ENCODE results near the gene LAMA5.

Gene LAMA5

GRCh38 chr20:62299666-62300236, 67.4 kb downstream of the LAMA5 start:
- no peak for DNase-seq

DNA sequence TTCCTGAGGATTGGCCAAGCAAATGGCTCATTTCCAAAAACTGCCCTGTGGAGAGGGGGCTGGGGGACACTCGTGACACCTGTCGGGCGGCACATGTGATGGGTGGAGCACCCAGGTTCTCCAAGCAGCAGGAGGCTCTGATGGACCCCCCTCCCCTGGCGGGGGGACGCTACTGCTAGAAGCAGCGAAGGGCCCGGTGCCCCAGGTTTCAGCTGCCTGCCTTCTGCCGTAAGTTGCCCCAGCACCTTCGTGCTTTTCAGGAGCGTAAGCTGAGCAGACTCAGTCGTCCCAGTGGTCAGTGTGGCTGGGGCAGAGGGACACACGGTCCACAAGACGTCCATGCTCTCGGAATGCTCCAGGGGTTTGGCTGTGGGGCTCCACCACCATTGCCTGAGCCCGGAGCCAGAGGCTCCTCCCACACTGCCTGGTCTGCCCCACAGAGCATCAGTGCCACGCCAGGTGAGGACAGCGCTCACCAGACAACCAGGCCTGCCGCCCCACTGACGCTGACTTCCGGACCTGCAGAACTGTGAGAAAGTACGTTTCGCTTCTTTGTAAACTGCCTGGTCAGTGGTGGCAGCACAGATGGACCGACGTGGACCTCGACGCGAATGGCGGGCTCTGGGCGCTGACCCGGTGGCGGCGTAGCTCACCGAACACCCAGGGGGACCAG, 68.4 kb downstream of the LAMA5 start:
- DNase-seq = no peak

- DNase-seq = no peak
These were observed 69.5 kb downstream of the LAMA5 start for GRCh38 chr20:62297449-62298227.

- no peak for DNase-seq
These were observed 70.2 kb downstream of the LAMA5 start for GRCh38 chr20:62296724-62297448.

GRCh38 chr20:62294516-62294915, 72.6 kb downstream of the LAMA5 start:
- no peak for DNase-seq

- DNase-seq = no peak
These were observed 73.2 kb downstream of the LAMA5 start for GRCh38 chr20:62293946-62294345.

DNA sequence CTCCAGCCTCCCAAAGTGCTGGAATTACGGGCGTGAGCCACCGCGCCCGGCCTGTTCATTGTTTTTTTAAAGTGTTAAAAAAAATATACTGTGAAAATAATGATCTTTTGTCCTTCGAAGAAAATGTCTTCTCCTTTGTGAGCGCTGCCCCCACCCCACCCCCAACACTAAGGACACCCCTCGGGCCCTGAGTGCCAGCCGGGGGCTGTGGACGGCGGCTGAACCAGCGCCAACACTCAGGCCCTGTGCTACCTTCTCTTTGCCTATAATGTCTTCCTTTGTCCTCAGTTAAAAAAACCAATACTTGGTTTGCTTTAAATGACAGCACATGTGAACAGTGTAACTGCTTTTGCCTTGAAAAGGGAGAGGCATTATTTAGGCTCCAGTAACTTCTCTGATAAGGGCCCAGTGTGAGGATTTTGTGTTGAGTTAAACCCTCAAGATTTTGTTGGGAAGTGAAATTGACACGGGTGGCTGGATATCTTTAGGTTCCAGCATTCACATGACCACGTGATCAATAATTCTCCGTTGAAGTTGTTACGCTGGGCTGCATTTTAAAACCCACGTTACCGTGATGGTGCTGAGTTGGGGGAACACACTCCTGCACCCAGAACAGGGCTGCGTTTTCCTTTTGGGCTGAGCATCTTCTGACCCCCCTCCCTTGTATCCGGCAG, 73.9 kb downstream of the LAMA5 start:
- DNase-seq = no peak

DNA sequence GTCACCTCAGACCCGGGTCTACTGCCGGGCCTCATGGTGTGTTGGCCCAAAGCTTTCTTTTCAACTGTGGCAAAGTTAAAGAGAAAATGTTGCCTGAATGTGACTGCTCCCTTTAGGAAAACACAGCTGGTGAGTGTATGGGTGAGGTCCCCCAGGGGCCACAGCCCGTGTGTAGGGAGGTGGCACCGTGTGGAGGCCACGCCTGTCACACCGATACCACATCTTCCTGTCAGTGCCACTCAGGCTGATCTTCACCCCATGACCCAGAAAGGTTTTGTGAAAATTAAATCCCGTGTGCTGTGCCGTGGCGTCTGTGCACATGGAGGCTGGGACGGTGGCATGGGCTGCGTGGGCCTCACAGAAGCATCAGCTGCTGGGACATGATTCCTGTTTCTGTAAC, 75.0 kb downstream of the LAMA5 start:
- no peak for DNase-seq

- no peak for DNase-seq
These were observed 75.7 kb downstream of the LAMA5 start for GRCh38 chr20:62291251-62292066.

DNA sequence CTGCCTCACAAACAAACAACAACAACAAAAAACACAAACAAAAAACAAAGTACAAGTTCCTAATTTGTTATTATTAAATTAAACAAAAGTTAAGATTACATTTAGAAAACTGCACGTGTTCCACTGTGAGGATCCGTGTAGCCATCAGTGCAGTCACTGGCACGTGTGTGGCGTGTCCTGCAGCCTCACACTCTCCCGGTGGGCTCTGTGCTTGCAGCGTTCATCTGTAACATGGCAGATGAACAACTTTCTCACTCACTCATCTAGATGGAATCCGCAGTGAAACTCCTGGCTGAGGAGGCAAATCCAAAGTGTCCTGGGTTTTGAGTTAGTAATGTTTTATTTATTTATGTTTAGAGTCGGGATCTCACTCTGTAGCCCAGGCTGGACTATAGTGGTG, 77.2 kb downstream of the LAMA5 start:
- DNase-seq = no peak

DNA sequence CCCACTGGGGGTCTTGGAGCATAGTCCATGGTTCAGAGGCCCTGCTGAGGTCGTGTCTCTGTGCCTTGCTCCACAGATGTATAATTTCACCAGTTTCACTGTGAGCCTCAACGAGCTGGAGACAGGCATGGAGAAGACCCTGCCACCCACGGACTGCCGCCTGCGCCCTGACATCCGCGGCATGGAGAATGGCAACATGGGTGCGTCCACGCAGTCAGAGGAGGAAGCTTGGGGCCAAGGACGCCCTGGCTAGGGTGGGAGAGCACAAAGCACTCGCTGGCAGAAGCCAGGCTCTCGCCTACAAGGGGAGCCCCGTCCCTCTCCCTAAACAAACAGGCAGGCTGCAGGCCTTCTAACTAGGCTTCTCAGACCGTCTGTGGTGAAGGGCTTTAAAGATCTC, 78.0 kb downstream of the LAMA5 start:
- no peak for DNase-seq

DNA sequence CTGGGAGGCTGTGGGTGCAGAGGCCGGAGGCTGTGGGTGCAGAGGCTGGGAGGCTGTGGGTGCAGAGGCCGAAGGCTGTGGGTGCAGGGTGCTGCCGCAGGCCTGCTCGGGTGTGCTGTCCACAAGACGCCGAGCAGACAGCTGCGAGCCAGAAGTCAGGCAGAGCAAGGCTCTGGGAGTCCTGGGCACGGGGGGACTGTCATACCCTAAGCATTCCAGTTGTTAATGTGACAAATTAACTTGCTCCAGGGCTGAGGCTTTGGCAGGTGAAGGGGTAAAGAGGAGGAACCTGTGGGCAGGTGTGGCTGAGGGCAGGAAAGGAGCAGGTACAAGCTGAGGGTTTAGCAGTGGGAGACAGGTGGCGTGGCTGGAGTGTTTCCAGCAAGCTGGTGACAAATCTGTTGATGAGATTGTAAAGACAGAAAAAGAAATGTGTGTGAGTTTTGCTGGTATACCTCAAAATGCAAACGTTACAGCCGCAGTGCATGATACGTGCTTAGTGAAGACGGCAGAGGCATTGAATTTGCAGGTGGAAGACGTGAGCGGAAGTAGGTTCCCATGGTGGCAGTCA, 78.5 kb downstream of the LAMA5 start:
- DNase-seq = no peak

GRCh38 chr20:62287759-62288534, 79.2 kb downstream of the LAMA5 start:
- no peak for DNase-seq

- DNase-seq = no peak
These were observed 80.0 kb downstream of the LAMA5 start for GRCh38 chr20:62287129-62287528.

DNA sequence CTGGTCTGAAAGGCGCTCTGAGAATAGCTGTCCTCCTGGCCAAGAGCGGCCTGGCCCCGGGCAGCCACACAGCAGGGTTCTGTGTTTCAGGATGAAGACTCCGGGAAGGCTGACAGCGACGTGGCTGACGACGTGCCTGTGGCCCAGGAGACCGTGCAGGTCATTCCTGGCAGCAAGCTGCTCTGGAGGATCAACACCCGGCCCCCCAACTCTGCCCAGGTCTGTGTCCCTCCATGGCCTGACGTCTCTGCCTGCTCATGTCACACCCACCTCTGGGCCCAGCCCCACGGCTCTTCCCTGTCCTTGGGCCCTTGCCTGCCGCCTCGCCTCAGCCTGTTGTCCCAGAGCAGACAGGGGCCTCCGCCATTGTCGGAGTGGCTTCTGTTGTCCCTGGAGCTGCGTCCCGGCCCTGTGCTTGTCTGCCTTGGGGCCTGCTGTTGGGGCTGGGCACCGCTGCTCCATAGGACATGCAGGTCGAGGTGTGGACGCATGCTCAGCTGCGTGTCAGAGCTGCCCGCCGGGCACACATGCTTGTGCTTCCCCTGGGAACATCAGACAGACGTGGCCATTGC, 80.5 kb downstream of the LAMA5 start:
- no peak for DNase-seq

DNA sequence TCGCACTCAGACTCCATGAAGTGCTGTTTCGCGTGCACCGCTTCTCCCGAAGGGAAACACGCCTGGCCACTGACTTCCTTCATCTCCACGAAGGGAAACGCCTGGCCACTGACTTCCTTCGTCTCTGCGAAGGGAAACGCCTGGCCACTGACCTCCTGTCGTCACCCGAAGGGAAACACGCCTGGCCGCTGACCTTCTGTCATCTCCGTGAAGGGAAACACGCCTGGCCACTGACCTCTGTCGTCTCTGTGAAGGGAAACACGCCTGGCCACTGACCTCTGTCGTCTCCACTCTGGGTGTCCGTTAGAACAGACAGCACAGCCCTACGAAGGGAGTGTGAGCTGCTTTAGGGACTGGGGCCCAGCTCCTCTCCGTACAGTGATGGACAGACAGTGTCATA, 81.4 kb downstream of the LAMA5 start:
- no peak for DNase-seq

- no peak for DNase-seq
These were observed 82.0 kb downstream of the LAMA5 start for GRCh38 chr20:62285151-62285550.

- no peak for DNase-seq
These were observed 82.7 kb downstream of the LAMA5 start for GRCh38 chr20:62284448-62284847.

DNA sequence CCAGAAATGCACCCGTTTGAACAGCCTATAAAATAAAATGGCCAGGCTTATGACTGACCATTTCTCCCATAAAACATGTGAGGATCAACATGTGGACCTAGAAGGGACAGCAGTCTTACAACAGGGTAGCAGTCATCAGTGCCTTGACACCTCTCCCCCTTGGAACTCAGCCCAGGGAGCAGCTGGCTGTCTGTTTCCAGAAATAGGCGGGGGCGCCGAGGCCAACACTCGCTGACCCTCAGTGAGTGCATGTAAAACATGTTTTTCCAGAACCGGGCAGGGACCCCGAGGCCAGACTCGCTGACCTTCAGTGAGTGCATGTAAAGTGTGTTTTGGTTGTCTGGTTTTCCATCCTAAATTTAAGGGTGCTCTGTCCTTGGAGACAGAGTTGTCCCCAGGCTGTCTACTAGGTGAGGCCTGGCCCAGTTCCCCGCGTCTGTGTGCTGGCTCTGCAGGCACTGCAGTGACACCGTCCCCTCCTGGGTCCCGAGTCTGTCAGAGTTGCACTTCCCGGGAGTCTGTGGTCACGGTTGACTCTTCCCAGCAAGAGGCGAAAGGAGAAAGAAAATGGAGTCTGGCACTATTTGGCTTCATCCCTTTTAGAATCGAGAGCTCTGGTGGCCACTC, 84.1 kb downstream of the LAMA5 start:
- no peak for DNase-seq

DNA sequence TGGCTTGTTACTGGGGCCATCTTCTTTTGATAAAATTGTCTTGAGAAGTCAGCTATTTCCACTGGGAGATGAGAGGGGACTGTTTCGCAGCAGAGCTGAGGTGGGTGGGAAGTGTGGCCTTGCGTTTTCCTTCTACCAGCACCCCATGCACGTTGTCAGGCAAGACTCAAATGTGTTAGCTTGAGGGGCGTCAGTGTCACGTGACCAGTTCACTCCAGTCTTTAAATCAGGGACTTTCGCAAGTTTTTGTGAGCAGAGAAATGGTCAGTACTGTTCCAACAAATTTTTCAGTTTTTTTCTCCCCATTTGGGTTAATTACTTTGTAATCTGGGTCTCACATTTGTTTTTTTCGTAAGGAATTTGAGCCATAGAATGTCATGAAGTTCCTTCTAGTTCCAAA, 85.0 kb downstream of the LAMA5 start:
- no peak for DNase-seq

All from NCI-H1105 (cell line).